Central memory CD8-positive, alpha-beta T cell (primary cell): ENCODE measurements around the gene SFTPD.

ENCODE experiments used
- ATAC-seq: fragments of 150-1000 bp; cut with Tn5 transposase; replicated peaks from 2 replicates; pipeline ENCODE4 v1.10.0; 2022; ENCODE audit warnings: mild to moderate bottlenecking, moderate FRiP score, moderate number of reproducible peaks; ENCODE audit not compliant: poor library complexity, severe bottlenecking; ENCODE audit errors: extremely low read depth
- DNase-seq, 2 donors: peaks; one replicate each; pipeline ENCODE4 v3.0.0; 2021; ENCODE audit warnings: low spot score in 2 of 2
- H3K27ac Mint-ChIP-seq: one replicate; pipeline ENCODE4 v1.8.0; 2022; ENCODE audit warnings: low read depth, mild to moderate bottlenecking, moderate library complexity, mixed read lengths
- H3K27me3 Mint-ChIP-seq: one replicate; pipeline ENCODE4 v1.8.0; 2022; ENCODE audit warnings: mixed read lengths
- H3K36me3 Mint-ChIP-seq: one replicate; pipeline ENCODE4 v1.8.0; 2022; ENCODE audit warnings: mild to moderate bottlenecking, moderate library complexity, mixed read lengths; ENCODE audit not compliant: insufficient read depth
- H3K4me1 Mint-ChIP-seq: one replicate; pipeline ENCODE4 v1.8.0; 2022; ENCODE audit warnings: mixed read lengths
- H3K4me3 Mint-ChIP-seq: one replicate; pipeline ENCODE4 v1.8.0; 2022; ENCODE audit warnings: mild to moderate bottlenecking, moderate library complexity, mixed read lengths
- H3K9me3 Mint-ChIP-seq: one replicate; pipeline ENCODE4 v1.8.0; 2022; ENCODE audit warnings: mixed read lengths

SFTPD gene

DNA sequence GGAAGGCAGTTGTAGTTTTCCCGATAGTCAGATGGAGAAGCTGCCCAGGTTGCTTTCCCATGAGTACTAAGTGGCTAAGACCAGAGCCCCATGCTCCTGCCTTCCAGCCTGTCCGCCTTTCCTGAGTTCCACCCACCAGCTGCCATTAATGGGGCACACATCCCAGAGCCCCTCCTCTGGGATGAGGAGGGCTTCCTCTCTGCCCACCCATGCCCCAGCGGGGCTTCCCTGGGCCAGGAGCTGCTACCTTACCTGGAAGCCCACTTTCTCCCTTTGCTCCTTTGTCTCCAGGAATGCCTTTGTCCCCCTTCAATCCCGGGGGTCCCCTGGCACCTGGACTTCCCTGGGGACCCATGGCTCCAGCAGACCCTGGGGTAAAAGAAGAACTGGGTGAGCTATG lies 7.8 kb downstream of the SFTPD start:
- ATAC-seq = no peak
- H3K4me3 Mint-ChIP-seq = no peak overlapping the region
- no peaks in the 10 kb centered on the region for H3K9me3 Mint-ChIP-seq
- H3K4me1 Mint-ChIP-seq = no peaks in the 10 kb centered on the region
- H3K36me3 Mint-ChIP-seq = no peaks in the 10 kb centered on the region
- H3K27ac Mint-ChIP-seq = no peak overlapping the region
- peaks cover 58% of the 10 kb centered on the region for H3K27me3 Mint-ChIP-seq
- no peak for DNase-seq

DNA sequence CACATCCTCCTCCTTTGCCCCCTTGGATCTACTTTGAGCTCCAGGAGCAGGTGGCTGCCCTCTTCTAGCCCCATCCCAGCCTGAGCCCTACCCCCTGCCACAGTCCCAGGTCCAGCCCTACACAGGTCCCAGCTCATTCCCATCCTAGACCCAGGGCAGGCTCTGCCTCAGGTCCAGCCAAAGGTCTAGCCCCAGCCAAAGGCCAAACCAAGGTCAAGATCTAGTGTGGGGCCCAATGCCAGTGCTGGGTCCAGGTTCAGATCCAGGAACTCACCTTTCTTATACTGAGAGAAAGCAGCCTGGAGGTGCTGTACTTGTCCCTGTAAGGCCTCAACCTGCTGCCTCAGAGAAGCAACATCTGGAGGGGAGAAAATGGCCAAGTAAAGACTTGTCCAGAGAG lies 8.5 kb downstream of the SFTPD start:
- no peak overlapping the region for H3K4me3 Mint-ChIP-seq
- no peak for DNase-seq
- no peak for ATAC-seq
- no peaks in the 10 kb centered on the region for H3K4me1 Mint-ChIP-seq
- no peaks in the 10 kb centered on the region for H3K36me3 Mint-ChIP-seq
- H3K27ac Mint-ChIP-seq = no peak overlapping the region
- peaks cover 65% of the 10 kb centered on the region for H3K27me3 Mint-ChIP-seq
- no peaks in the 10 kb centered on the region for H3K9me3 Mint-ChIP-seq

DNA sequence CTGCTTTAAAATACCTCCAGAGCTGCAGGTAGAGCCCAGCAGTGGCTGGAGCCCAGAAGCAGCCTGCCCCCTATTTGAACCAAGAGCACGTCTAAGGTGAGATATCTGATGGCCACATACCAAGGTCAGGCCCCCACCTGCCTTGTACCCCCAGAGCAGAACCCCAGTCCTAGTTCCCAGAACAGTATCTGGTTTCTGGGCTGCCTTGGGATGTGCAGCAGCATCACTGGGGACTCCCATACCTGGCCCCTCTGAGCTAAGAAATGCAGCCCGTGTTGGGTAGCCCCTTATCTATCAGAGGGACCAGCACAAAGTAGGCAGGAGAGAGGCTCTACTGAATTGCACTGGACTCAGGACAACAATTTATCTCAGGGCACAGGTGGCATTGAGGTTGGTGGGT lies 8.9 kb downstream of the SFTPD start:
- no peaks in the 10 kb centered on the region for H3K4me1 Mint-ChIP-seq

DNA sequence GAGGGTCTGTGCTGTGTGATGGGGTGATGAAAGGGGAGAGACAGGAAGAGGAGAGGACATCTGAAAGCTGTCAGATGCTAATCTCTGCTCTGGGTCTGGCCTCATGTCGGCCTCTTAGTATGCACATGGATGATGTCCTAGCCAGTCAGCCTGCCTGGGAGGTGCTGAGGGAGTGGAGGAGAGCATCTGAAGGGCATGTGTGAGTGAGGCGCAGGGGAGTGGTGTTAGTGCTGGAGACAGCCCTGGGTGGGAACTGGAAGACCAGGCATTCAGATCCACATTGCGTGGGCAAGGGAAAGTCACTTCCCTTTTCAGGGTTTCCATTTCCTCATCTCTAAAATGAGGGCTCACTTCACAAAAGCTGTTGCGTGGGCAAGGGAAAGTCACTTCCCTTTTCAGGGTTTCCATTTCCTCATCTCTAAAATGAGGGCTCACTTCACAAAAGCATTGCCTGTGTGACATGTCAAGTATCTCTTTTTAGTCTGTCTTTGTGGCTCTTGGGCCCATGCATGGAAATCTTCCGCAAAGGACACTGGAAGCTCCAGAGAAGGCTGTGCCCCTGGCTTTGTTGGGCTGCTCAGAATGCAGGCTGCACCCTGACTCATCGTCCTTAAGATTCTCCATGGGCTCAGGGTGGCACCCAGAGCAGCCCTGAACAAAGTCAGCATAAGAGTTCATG lies 10.0 kb downstream of the SFTPD start:
- ATAC-seq (peak; percentile 38), DNase-seq (no peak)
- Mint-ChIP-seq H3K9me3 (no peaks in the 10 kb centered on the region), H3K36me3 (no peaks in the 10 kb centered on the region), H3K27ac (no peak overlapping the region), H3K27me3 (peaks cover 63% of the 10 kb centered on the region), H3K4me3 (no peak overlapping the region), H3K4me1 (no peaks in the 10 kb centered on the region)

More for the DNA sequence above, 8.9 kb downstream of the SFTPD start:
- no peaks in the 10 kb centered on the region for H3K9me3 Mint-ChIP-seq
- DNase-seq (no peak), ATAC-seq (no peak)
- no peak overlapping the region for H3K4me3 Mint-ChIP-seq
- peaks cover 69% of the 10 kb centered on the region for H3K27me3 Mint-ChIP-seq
- no peaks in the 10 kb centered on the region for H3K36me3 Mint-ChIP-seq
- H3K27ac Mint-ChIP-seq = no peak overlapping the region

DNA sequence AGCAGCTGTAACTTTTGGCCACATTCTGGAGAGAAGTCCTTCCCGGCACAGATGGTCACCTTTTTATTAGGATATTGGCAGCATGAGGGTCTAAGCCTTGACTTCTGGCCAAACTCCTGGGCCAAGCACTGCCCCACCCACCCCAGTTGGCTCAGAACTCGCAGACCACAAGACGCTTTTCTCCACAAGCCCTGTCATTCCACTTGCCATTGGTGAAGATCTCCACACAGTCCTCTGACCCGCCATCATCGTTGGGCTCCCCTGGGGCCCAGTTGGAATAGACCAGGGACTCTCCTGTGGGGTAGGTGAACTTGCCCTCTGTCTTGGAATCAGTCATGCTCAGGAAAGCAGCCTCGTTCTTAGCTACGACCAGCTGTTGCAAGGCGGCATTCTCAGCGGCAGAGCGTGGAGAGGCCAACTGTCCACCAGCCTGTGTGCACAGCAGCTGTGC lies 11.2 kb downstream of the SFTPD start:
- DNase-seq (no peak), ATAC-seq (no peak)
- H3K4me3 Mint-ChIP-seq = no peak overlapping the region
- no peaks in the 10 kb centered on the region for H3K36me3 Mint-ChIP-seq
- H3K27ac Mint-ChIP-seq = no peak overlapping the region
- H3K27me3 Mint-ChIP-seq = peaks cover 57% of the 10 kb centered on the region
- H3K9me3 Mint-ChIP-seq = no peaks in the 10 kb centered on the region
- no peaks in the 10 kb centered on the region for H3K4me1 Mint-ChIP-seq

DNA sequence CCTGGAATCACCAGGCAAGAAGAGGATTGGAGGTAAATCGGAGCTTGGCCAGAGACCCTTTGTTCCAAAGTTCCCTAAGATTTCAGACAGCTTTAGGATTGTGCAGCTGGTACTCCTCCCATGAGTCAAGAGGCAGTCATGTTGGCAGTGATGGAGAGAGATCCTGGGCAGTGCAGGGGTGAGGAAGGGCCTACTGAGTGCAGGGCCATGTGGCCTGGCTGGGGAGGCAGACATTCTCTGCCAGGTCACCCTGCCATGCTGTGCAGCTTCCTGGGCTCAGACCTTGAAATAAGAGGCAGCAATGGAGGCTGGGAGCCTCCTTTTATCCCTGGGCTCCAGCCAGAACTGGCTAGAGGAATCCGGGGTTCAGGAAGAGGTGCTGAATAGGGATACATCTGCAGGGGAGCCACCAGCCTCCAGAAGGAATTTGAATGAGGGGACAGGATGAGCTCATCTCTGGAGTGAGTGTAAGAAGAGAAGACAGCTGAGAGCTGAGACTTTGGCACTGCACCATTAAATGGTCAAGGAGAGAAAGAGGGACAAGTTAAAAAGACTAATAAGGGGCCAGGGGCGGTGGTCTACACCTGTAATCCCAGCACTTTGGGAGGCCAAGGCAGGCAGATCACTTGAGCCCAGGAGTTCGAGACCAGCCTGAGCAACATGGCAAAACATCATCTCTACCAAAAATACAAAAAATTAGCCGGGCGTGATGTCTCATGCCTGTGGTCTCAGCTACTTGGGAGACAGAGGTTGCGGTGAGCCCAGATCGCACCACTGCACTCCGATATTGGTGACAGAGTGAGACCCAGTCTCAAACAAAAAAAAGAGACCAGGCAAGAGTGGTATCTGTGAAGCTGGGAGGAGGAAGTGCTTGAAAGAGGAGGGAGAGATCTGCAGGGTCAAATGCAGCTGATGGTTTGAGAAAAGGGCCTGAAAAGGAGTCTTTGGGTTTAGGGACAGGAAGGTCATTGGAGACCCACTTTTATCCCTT lies 12.0 kb downstream of the SFTPD start:
- DNase-seq = no peak
- H3K9me3 Mint-ChIP-seq = no peaks in the 10 kb centered on the region
- no peaks in the 10 kb centered on the region for H3K4me1 Mint-ChIP-seq
- H3K27me3 Mint-ChIP-seq = peaks cover 59% of the 10 kb centered on the region
- no peak overlapping the region for H3K4me3 Mint-ChIP-seq
- H3K27ac Mint-ChIP-seq = no peak overlapping the region
- no peaks in the 10 kb centered on the region for H3K36me3 Mint-ChIP-seq
- no peak for ATAC-seq

DNA sequence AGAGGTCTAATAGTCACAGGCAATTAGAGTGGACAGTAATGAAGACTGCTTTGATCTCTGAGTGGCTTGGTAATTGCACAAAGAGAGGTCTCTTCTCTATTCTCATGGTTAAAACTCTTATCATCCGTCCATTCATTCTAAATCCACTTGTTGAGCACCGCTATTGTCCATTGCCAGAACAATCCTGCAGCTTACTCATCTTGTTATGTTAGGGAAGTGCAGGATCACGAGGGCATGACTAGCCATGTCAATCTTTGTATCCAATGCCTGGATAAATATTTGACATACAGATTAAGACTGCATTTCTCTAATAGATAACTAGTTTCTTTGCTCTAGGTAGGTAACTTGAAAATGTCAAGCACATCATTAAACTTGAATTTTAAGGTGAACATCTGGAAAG lies 14.9 kb downstream of the SFTPD start:
- Mint-ChIP-seq H3K27me3 (peaks cover 70% of the 10 kb centered on the region), H3K27ac (no peak overlapping the region), H3K4me3 (no peak overlapping the region), H3K4me1 (peaks cover 7% of the 10 kb centered on the region), H3K9me3 (no peaks in the 10 kb centered on the region), H3K36me3 (no peaks in the 10 kb centered on the region)
- ATAC-seq (no peak), DNase-seq (no peak)

DNA sequence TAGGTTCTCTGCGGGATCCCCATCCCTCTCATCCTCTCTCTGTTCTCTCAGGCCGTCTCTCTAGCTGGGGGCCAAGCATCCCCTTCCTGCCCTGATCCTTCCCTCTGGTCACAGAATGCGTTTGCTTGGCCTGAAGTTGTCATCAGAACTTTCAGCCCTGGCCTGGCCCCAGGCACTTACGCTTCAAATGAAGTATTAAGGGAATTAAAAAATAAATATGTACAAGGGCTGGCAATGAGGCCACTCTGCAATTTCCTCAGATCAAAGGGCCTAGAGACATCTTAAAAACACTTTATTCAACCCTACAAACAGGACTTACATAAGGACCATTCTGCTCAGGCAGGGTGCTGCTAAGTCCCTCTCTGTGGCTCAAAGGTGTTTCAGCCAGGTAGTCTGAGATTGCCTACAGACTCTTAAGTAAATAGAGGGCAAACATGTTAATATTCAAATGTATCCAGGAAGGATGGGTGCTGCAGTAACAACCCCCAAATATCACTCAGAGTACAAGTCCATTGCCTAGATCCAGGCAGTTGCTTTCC lies 16.0 kb downstream of the SFTPD start:
- no peak for DNase-seq
- Mint-ChIP-seq H3K36me3 (no peaks in the 10 kb centered on the region), H3K4me3 (no peak overlapping the region), H3K27me3 (peaks cover 62% of the 10 kb centered on the region), H3K9me3 (no peaks in the 10 kb centered on the region), H3K4me1 (peaks cover 7% of the 10 kb centered on the region), H3K27ac (no peak overlapping the region)
- ATAC-seq = no peak

DNA sequence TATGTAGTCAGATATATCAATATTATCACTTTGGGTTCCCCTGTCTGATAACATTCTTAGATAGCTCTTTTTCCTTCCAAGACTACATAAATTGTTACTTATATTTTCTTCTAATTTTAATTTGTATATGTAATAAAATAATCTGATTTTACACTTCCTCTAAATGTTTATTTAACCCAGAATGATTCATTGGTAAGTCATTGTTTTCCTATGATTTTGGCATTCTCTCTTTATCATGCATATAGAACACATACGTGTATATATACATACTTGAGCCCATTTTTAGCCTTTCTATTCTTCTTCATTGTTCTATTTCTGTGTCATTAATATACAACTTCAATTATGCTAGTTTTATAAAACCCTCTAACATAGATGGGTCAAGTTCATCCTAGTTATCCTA lies 16.6 kb downstream of the SFTPD start:
- Mint-ChIP-seq H3K36me3 (no peaks in the 10 kb centered on the region), H3K9me3 (no peaks in the 10 kb centered on the region), H3K4me1 (peaks cover 7% of the 10 kb centered on the region), H3K27ac (no peak overlapping the region), H3K27me3 (peaks cover 60% of the 10 kb centered on the region), H3K4me3 (no peak overlapping the region)
- DNase-seq (no peak), ATAC-seq (no peak)

DNA sequence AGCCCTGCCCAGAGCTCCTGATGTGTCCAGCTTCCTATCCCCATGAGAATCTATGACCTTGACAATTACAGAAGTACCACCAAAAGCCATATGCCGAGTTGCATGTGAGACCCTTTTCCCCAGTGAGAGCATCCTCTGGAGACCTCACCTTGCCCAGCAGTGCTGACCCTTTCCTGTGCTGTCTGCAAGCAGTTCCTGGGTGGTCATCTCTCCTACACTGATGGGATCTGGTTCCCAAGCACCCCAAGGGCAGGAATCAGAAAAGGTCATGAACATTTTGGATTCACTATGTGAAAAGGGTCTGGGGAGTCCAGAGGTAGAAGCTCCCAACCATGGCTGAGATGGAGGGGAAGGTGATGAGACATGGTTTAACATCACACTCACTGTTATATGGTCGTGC lies 18.2 kb downstream of the SFTPD start:
- no peak for DNase-seq
- Mint-ChIP-seq H3K27me3 (peaks cover 45% of the 10 kb centered on the region), H3K4me3 (no peak overlapping the region), H3K27ac (no peak overlapping the region), H3K36me3 (no peaks in the 10 kb centered on the region), H3K4me1 (peaks cover 7% of the 10 kb centered on the region), H3K9me3 (no peaks in the 10 kb centered on the region)
- no peak for ATAC-seq

DNA sequence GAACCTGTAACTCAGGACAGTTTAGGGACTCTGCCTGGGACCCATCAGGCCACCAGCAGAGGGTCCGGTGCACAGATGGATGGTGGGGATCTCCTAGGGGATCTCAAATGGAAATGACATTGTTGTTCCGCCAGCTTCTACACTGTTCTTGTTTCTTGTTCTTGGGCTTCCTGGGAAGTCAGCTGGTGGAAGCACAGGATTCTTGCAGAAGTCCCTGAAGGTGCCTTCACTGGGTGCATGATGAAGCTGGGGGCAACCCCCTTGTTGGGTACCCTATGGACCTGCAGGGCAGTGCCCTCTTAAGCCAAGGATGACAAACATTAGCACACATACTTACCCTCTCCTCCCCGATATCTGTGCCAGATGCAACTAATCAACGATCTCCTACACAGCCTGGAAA lies 18.6 kb downstream of the SFTPD start:
- DNase-seq (no peak), ATAC-seq (no peak)
- Mint-ChIP-seq H3K36me3 (no peaks in the 10 kb centered on the region), H3K9me3 (no peaks in the 10 kb centered on the region), H3K27ac (no peak overlapping the region), H3K27me3 (peaks cover 40% of the 10 kb centered on the region), H3K4me1 (peaks cover 7% of the 10 kb centered on the region), H3K4me3 (no peak overlapping the region)

DNA sequence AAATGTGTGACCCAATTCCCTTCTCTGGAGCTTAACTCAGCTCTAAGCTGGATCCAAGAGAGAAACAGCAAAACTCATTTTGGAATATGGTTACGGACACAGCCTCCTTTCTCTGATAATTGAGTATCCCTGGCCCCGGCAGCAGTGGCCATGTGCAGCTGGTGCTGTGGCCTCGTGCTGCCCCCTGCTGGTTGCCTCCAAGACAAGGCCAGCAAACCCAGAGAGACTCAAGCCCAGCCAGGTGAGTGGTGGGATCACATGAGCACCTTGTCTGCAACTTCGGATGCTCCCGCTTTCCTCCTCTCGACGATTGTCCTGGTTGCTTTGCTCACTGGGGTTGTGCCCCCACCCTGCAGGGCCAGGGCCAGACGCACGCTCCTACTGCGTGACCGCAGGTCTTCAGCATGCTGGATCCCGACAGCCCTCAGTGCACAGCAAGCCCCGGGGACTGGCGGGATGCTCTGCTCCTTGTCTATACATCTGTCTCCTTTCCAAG lies 19.4 kb downstream of the SFTPD start:
- Mint-ChIP-seq H3K27ac (no peak overlapping the region), H3K27me3 (peaks cover 33% of the 10 kb centered on the region)

More for the DNA sequence above, 19.4 kb downstream of the SFTPD start:
- ATAC-seq (peak; percentile 65), DNase-seq (peak; percentile 48 to 51)
- H3K36me3 Mint-ChIP-seq = no peaks in the 10 kb centered on the region
- no peaks in the 10 kb centered on the region for H3K9me3 Mint-ChIP-seq
- no peak overlapping the region for H3K4me3 Mint-ChIP-seq
- peaks cover 7% of the 10 kb centered on the region for H3K4me1 Mint-ChIP-seq
